ENCODE results near the gene DNAAF1. TPM values are rescaled to one million over a fixed set of nuclear protein-coding genes. Genes with fewer than 3 reads are reported as not detected.

Gene DNAAF1
- total and polyA plus RNA-seq, 2 experiments from 2014 or later, result 0.42 TPM

DNA sequence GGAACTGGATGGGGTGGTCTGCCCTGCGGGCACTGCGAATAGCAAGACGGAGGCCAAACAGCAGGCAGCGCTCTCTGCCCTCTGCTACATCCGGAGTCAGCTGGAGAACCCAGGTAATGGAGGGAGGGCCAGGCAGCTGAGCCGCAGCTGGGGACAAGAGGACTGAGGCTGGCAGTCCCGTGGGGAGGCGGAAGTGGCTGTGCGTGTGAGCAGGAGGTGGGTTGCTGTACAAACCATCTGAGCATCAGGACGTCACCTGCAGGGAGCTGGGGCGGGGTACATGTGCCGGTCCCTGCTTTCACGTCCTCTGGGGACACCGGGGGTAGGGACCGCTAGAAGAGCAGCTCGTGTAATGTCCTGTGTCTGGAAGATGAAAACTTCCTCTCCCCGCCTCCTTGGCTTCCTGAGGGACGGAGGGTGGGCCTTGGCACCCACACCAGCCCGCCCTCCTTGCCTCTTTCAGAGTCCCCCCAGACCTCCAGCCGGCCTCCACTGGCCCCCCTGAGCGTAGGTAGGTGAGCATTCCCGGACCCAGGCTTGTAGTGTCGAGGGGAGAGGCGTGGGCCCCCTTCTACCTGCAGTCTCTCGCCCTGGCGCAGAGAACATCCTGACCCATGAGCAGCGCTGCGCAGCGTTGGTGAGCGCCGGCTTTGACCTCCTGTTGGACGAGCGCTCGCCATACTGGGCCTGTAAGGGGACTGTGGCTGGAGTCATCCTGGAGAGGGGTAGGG lies 49.5 kb downstream of the DNAAF1 start:
- H3K4me2 ChIP-seq, result no peak overlapping the region
- H3K4me1 ChIP-seq (ENCODE audit: insufficient read depth), result no peaks in the 10 kb centered on the region
- peaks cover 12% of the 10 kb centered on the region for H3K27me3 Mint-ChIP-seq (ENCODE audit: insufficient read depth, low read depth, poor library complexity)
- DNase-seq (ENCODE audit: low spot score), result no peak
- no peaks in the 10 kb centered on the region for H3K9me2 ChIP-seq (ENCODE audit: insufficient read depth)
- no peak overlapping the region for H3K27ac ChIP-seq (ENCODE audit: low read depth)
- H4K20me1 ChIP-seq (replicated peaks; ENCODE audit: insufficient read depth), result no peaks in the 10 kb centered on the region
- no peaks in the 10 kb centered on the region for H3K27me3 ChIP-seq (ENCODE audit: insufficient read depth)
- no peaks in the 10 kb centered on the region for H3F3A ChIP-seq (replicated peaks; ENCODE audit: low read depth)
- H3K27ac Mint-ChIP-seq, result no peak overlapping the region
- no peak for TF ChIP-seq ZNF114 (CRISPR knock-in tag; IDR thresholded peaks at IDR 0.05)
- TF ChIP-seq ZNF331 (CRISPR knock-in tag; IDR thresholded peaks at IDR 0.05; ENCODE audit: low read depth), result no peak
- no peak for TF ChIP-seq EZH2 (IDR thresholded peaks at IDR 0.05; ENCODE audit: low read depth, unreplicated experiment)
- no peak for TF ChIP-seq NANOG (IDR thresholded peaks at IDR 0.05; ENCODE audit: borderline replicate concordance)
- TF ChIP-seq, protein P1, sequence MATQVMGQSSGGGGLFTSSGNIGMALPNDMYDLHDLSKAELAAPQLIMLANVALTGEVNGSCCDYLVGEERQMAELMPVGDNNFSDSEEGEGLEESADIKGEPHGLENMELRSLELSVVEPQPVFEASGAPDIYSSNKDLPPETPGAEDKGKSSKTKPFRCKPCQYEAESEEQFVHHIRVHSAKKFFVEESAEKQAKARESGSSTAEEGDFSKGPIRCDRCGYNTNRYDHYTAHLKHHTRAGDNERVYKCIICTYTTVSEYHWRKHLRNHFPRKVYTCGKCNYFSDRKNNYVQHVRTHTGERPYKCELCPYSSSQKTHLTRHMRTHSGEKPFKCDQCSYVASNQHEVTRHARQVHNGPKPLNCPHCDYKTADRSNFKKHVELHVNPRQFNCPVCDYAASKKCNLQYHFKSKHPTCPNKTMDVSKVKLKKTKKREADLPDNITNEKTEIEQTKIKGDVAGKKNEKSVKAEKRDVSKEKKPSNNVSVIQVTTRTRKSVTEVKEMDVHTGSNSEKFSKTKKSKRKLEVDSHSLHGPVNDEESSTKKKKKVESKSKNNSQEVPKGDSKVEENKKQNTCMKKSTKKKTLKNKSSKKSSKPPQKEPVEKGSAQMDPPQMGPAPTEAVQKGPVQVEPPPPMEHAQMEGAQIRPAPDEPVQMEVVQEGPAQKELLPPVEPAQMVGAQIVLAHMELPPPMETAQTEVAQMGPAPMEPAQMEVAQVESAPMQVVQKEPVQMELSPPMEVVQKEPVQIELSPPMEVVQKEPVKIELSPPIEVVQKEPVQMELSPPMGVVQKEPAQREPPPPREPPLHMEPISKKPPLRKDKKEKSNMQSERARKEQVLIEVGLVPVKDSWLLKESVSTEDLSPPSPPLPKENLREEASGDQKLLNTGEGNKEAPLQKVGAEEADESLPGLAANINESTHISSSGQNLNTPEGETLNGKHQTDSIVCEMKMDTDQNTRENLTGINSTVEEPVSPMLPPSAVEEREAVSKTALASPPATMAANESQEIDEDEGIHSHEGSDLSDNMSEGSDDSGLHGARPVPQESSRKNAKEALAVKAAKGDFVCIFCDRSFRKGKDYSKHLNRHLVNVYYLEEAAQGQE (IDR thresholded peaks at IDR 0.05; ENCODE audit: unreplicated experiment), result no peak
- TF ChIP-seq, protein P2, sequence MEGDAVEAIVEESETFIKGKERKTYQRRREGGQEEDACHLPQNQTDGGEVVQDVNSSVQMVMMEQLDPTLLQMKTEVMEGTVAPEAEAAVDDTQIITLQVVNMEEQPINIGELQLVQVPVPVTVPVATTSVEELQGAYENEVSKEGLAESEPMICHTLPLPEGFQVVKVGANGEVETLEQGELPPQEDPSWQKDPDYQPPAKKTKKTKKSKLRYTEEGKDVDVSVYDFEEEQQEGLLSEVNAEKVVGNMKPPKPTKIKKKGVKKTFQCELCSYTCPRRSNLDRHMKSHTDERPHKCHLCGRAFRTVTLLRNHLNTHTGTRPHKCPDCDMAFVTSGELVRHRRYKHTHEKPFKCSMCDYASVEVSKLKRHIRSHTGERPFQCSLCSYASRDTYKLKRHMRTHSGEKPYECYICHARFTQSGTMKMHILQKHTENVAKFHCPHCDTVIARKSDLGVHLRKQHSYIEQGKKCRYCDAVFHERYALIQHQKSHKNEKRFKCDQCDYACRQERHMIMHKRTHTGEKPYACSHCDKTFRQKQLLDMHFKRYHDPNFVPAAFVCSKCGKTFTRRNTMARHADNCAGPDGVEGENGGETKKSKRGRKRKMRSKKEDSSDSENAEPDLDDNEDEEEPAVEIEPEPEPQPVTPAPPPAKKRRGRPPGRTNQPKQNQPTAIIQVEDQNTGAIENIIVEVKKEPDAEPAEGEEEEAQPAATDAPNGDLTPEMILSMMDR (conservative IDR thresholded peaks at IDR 0.05; ENCODE audit: low read depth in 2 of 2), result peak in 1 of 2 experiments; percentile 38; a peak in 2 of 4 replicates
- no peak for TF ChIP-seq EZH2phosphoT487 (IDR thresholded peaks at IDR 0.05; ENCODE audit: unreplicated experiment)
- 0 out of 2 replicates have a peak overlapping the region, but pooled peaks have one; percentile 43 for H2AFZ ChIP-seq
- H3K79me2 ChIP-seq (replicated peaks; ENCODE audit: insufficient read depth), result no peaks in the 10 kb centered on the region
- H3K9me3 Mint-ChIP-seq, result no peaks in the 10 kb centered on the region
- ATAC-seq, result no peak
- no peaks in the 10 kb centered on the region for H3K36me3 Mint-ChIP-seq (ENCODE audit: low read depth)
- no peak overlapping the region for H3K4me3 ChIP-seq
- peaks cover 18% of the 10 kb centered on the region for H3K4me1 Mint-ChIP-seq
- H3K36me3 ChIP-seq (ENCODE audit: insufficient read depth), result no peaks in the 10 kb centered on the region
- H3K4me3 Mint-ChIP-seq, result no peak overlapping the region
